H9 (cell line): ENCODE data around the gene LRP10. TPM values are rescaled to one million over a fixed set of nuclear protein-coding genes. Genes with fewer than 3 reads are reported as not detected.

Experiments
- DNase-seq: peaks from one replicate; pipeline ENCODE4 v3.0.0-alpha.2; 2017
- H2AFZ ChIP-seq: one replicate; pipeline ENCODE4 v1.6.1; 2013; ENCODE audit warnings: mild to moderate bottlenecking, low read length, control low read depth, moderate library complexity
- H2AK5ac ChIP-seq: 2 replicates; pipeline ENCODE4 v1.6.1; 2013; ENCODE audit warnings: low read length, control low read depth, mixed read lengths; ENCODE audit not compliant: insufficient read length
- H2BK120ac ChIP-seq: one replicate; pipeline ENCODE4 v1.6.1; 2013; ENCODE audit warnings: low read depth, mild to moderate bottlenecking, low read length, control low read depth, inconsistent platforms; ENCODE audit not compliant: poor library complexity, severe bottlenecking
- H2BK12ac ChIP-seq: 2 replicates; pipeline ENCODE4 v1.6.1; 2013; ENCODE audit warnings: low read length, control low read depth, mixed read lengths, low read depth; ENCODE audit not compliant: insufficient read length
- H2BK15ac ChIP-seq: 2 replicates; pipeline ENCODE4 v1.6.1; 2013; ENCODE audit warnings: low read depth, low read length, control low read depth
- H2BK20ac ChIP-seq: one replicate; pipeline ENCODE4 v1.6.1; 2013; ENCODE audit warnings: low read depth, mild to moderate bottlenecking, low read length, control low read depth, inconsistent platforms; ENCODE audit not compliant: poor library complexity, severe bottlenecking
- H2BK5ac ChIP-seq: 2 replicates; pipeline ENCODE4 v1.6.1; 2013; ENCODE audit warnings: low read length, control low read depth, mixed read lengths; ENCODE audit not compliant: insufficient read length
- H3K14ac ChIP-seq: 2 replicates; pipeline ENCODE4 v1.6.1; 2013; ENCODE audit warnings: low read length, control low read depth; ENCODE audit not compliant: insufficient read depth
- H3K18ac ChIP-seq: 2 replicates; pipeline ENCODE4 v1.6.1; 2013; ENCODE audit warnings: low read depth, mild to moderate bottlenecking, mixed read lengths, low read length, control low read depth; ENCODE audit not compliant: insufficient read length
- H3K23ac ChIP-seq: 2 replicates; pipeline ENCODE4 v1.6.1; 2013; ENCODE audit warnings: low read length, control low read depth, mixed read lengths, low read depth; ENCODE audit not compliant: insufficient read length
- H3K23me2 ChIP-seq: 2 replicates; pipeline ENCODE4 v1.6.1; 2013; ENCODE audit warnings: low read depth, mild to moderate bottlenecking, mixed read lengths, low read length, control low read depth; ENCODE audit not compliant: insufficient read length, poor library complexity, severe bottlenecking
- H3K27ac ChIP-seq: 2 replicates; pipeline ENCODE4 v1.5.1; 2013; ENCODE audit warnings: low read length, control low read depth, mixed read lengths, low read depth; ENCODE audit not compliant: insufficient read length
- H3K27me3 ChIP-seq: 2 replicates; pipeline ENCODE4 v1.6.1; 2013; ENCODE audit warnings: low read length, control low read depth, inconsistent platforms; ENCODE audit not compliant: insufficient read depth
- H3K4ac ChIP-seq: 2 replicates; pipeline ENCODE4 v1.6.1; 2013; ENCODE audit warnings: low read depth, mild to moderate bottlenecking, control low read depth, inconsistent platforms, low read length, moderate library complexity
- H3K4me1 ChIP-seq: 2 replicates; pipeline ENCODE4 v1.6.1; 2013; ENCODE audit warnings: low read length, control low read depth, inconsistent platforms; ENCODE audit not compliant: insufficient read depth
- H3K4me2 ChIP-seq: 2 replicates; pipeline ENCODE4 v1.6.1; 2013; ENCODE audit warnings: low read length, control low read depth, mixed read lengths; ENCODE audit not compliant: insufficient read length, insufficient read depth
- H3K56ac ChIP-seq: 2 replicates; pipeline ENCODE4 v1.6.1; 2013; ENCODE audit warnings: low read depth, mild to moderate bottlenecking, mixed read lengths, low read length, control low read depth; ENCODE audit not compliant: insufficient read length
- H3K79me1 ChIP-seq: 2 replicates; pipeline ENCODE4 v1.6.1; 2013; ENCODE audit warnings: low read depth, mild to moderate bottlenecking, moderate library complexity, low read length, control low read depth, inconsistent platforms; ENCODE audit not compliant: insufficient read depth, poor library complexity, severe bottlenecking
- H3K79me2 ChIP-seq: 2 replicates; pipeline ENCODE4 v1.6.1; 2013; ENCODE audit warnings: low read length, control low read depth, inconsistent platforms; ENCODE audit not compliant: insufficient read depth
- H3K9ac ChIP-seq: 2 replicates; pipeline ENCODE4 v1.6.1; 2013; ENCODE audit warnings: low read length, control low read depth, mixed read lengths; ENCODE audit not compliant: insufficient read length; ENCODE audit errors: extremely low read depth
- H3K9me3 ChIP-seq: one replicate; pipeline ENCODE4 v1.6.1; 2013; ENCODE audit warnings: low read depth, low read length, inconsistent platforms; ENCODE audit not compliant: control insufficient read depth
- H3T11ph ChIP-seq: one replicate; pipeline ENCODE4 v1.6.1; 2013; ENCODE audit warnings: mild to moderate bottlenecking, low read length, control low read depth, inconsistent platforms
- H4K20me1 ChIP-seq: one replicate; pipeline ENCODE4 v1.6.1; 2013; ENCODE audit not compliant: control insufficient read depth, insufficient read length, insufficient read depth
- H4K5ac ChIP-seq: 2 replicates; pipeline ENCODE4 v1.6.1; 2013; ENCODE audit warnings: low read depth, mild to moderate bottlenecking, mixed read lengths, low read length, control low read depth; ENCODE audit not compliant: insufficient read length
- H4K8ac ChIP-seq: replicated peaks from 2 replicates; pipeline ENCODE4 v1.6.1; 2013; ENCODE audit warnings: low read length, control low read depth, mixed read lengths, low read depth; ENCODE audit not compliant: insufficient read length
- H4K91ac ChIP-seq: 2 replicates; pipeline ENCODE4 v1.6.1; 2013; ENCODE audit warnings: low read depth, mild to moderate bottlenecking, moderate library complexity, mixed read lengths, low read length, control low read depth; ENCODE audit not compliant: insufficient read length
- H3K27ac Mint-ChIP-seq, 3 experiments: 2 replicates in 2 of 3; 3 replicates in 1 of 3; pipeline ENCODE4 v1.8.0; 2020 to 2021; ENCODE audit warnings: mixed read lengths in 3 of 3, mild to moderate bottlenecking in 1 of 3, moderate library complexity in 1 of 3
- H3K27me3 Mint-ChIP-seq: 2 replicates; pipeline ENCODE4 v1.8.0; 2021; ENCODE audit warnings: low read depth, mild to moderate bottlenecking, moderate library complexity, mixed read lengths
- H3K36me3 Mint-ChIP-seq, 3 experiments: 2 replicates in 2 of 3; 3 replicates in 1 of 3; pipeline ENCODE4 v1.8.0; 2020 to 2021; ENCODE audit warnings: low read depth in 3 of 3, mixed read lengths in 3 of 3; ENCODE audit not compliant: insufficient read depth in 1 of 3
- H3K4me1 Mint-ChIP-seq, 2 experiments: 2 replicates each; pipeline ENCODE4 v1.8.0; 2020; ENCODE audit warnings: mixed read lengths in 2 of 2
- H3K4me3 Mint-ChIP-seq, 2 experiments: 2 replicates in 1 of 2; 3 replicates in 1 of 2; pipeline ENCODE4 v1.8.0; 2020 to 2021; ENCODE audit warnings: mild to moderate bottlenecking in 2 of 2, mixed read lengths in 2 of 2, moderate library complexity in 1 of 2
- H3K9me3 Mint-ChIP-seq, 2 experiments: 2 replicates in 1 of 2; 3 replicates in 1 of 2; pipeline ENCODE4 v1.8.0; 2020; ENCODE audit warnings: mild to moderate bottlenecking in 2 of 2, mixed read lengths in 2 of 2, moderate library complexity in 1 of 2
- WGBS: extraction: QIAGEN DNeasy Blood & Tissue Kit; methylation state at CpG from one replicate; pipeline ENCODE4 v1.1.7; 2013; ENCODE audit warnings: missing lambda C conversion rate, low lambda C conversion rate, mixed read lengths; ENCODE audit not compliant: insufficient read length; ENCODE audit errors: extremely low coverage; 5-methylcytosine and 5-hydroxymethylcytosine counted together
- total RNA-seq: library from RNA; stranded (reverse); gene quantifications from 2 replicates; pipeline ENCODE4 v1.2.1, GENCODE V29; 2021
- TF ChIP-seq, protein P1 (sequence below): fragments of 200-600 bp; sonication (generic); conservative IDR thresholded peaks from 3 replicates; pipeline ENCODE4 v1.8.0; 2021; ENCODE audit warnings: antibody characterized with exemption, mild to moderate bottlenecking

The LRP10 gene
- total RNA-seq, 1 experiment from 2014 or later: 13.3 TPM

DNA sequence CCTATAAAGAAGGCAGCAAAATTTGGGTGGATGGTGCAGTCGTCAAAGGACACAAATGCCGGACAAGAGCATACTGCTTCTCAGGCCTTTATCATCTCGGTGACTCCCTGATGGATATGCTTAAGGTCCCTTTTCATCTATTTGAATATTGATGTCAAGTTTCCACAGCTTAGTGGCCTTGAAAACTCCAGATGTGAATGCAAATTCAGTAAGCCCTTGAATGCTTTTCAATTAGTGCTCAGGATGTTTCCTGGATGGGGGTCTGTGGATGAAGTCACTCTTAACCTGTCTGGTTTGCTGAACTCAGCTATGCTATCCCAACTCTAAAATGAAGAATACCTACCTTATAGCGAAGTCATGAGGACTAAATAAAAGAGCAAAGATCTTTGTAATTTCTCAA lies 22.2 kb downstream of the LRP10 start:
- Histone ChIP-seq H4K8ac (no peak overlapping the region), H3K14ac (no peak overlapping the region), H3K4me1 (no peaks in the 10 kb centered on the region), H2BK120ac (no peak overlapping the region), H4K20me1 (no peaks in the 10 kb centered on the region), H3T11ph (no peak overlapping the region), H4K91ac (no peak overlapping the region), H3K79me2 (no peaks in the 10 kb centered on the region), H3K4ac (no peak overlapping the region), H3K18ac (no peak overlapping the region), H3K4me2 (no peak overlapping the region), H3K9ac (no peak overlapping the region), H3K56ac (no peak overlapping the region), H3K9me3 (no peaks in the 10 kb centered on the region), H3K23me2 (no peaks in the 10 kb centered on the region), H2BK20ac (no peak overlapping the region), H2AK5ac (no peak overlapping the region), H2BK12ac (no peak overlapping the region), H3K27me3 (peaks cover 9% of the 10 kb centered on the region; the same call in 1 of the 2 replicates), H4K5ac (no peak overlapping the region), H2BK15ac (no peak overlapping the region), H2AFZ (no peak overlapping the region), H3K79me1 (no peaks in the 10 kb centered on the region), H2BK5ac (no peak overlapping the region), H3K27ac (no peak overlapping the region), H3K23ac (no peak overlapping the region)
- peaks cover 0 to 2% (median 0%) of the 10 kb centered on the region in 3 experiments; a peak in 1 of 7 replicates for H3K36me3 Mint-ChIP-seq
- H3K9me3 Mint-ChIP-seq: no peaks in the 10 kb centered on the region
- DNase-seq: no peak
- H3K27ac Mint-ChIP-seq: no peak overlapping the region
- peaks cover 44% of the 10 kb centered on the region for H3K27me3 Mint-ChIP-seq
- peaks cover 7 to 12% of the 10 kb centered on the region in 2 experiments for H3K4me1 Mint-ChIP-seq
- H3K4me3 Mint-ChIP-seq: no peak overlapping the region
- no CpG with 5 or more reads among the region's 4 CpGs for WGBS
- TF ChIP-seq, protein P1, sequence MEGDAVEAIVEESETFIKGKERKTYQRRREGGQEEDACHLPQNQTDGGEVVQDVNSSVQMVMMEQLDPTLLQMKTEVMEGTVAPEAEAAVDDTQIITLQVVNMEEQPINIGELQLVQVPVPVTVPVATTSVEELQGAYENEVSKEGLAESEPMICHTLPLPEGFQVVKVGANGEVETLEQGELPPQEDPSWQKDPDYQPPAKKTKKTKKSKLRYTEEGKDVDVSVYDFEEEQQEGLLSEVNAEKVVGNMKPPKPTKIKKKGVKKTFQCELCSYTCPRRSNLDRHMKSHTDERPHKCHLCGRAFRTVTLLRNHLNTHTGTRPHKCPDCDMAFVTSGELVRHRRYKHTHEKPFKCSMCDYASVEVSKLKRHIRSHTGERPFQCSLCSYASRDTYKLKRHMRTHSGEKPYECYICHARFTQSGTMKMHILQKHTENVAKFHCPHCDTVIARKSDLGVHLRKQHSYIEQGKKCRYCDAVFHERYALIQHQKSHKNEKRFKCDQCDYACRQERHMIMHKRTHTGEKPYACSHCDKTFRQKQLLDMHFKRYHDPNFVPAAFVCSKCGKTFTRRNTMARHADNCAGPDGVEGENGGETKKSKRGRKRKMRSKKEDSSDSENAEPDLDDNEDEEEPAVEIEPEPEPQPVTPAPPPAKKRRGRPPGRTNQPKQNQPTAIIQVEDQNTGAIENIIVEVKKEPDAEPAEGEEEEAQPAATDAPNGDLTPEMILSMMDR: no peak
